Neural progenitor cell (in vitro differentiated cells): ENCODE measurements around the gene SLMAP.

Source experiments
- CTCF ChIP-seq: fragments of 200-600 bp; sonication (generic); IDR thresholded peaks from 2 replicates; pipeline ENCODE4 v1.5.1; 2017; ENCODE audit warnings: antibody characterized with exemption, mild to moderate bottlenecking
- EZH2 ChIP-seq: fragments of 200-600 bp; sonication (generic); IDR thresholded peaks from 2 replicates; pipeline ENCODE4 v1.6.1; 2017; ENCODE audit warnings: antibody characterized with exemption, mild to moderate bottlenecking, moderate library complexity

GRCh38 chr3:57946970-57947381 is 190.9 kb downstream of the SLMAP start:
- TF ChIP-seq EZH2 = no peak
- no peak for TF ChIP-seq CTCF
